Fibroblast of skin of abdomen (primary cell): Measurements from ENCODE around the gene ENO1.
"Not testable (repeated sequence)": the region's sequence is repeated elsewhere in the genome, so short reads cannot be mapped to it uniquely, and the experiment has no call there.

Experiments used
- DNase-seq: peaks from one replicate; pipeline ENCODE4 v3.0.0-alpha.2; 2013

Gene ENO1

DNA sequence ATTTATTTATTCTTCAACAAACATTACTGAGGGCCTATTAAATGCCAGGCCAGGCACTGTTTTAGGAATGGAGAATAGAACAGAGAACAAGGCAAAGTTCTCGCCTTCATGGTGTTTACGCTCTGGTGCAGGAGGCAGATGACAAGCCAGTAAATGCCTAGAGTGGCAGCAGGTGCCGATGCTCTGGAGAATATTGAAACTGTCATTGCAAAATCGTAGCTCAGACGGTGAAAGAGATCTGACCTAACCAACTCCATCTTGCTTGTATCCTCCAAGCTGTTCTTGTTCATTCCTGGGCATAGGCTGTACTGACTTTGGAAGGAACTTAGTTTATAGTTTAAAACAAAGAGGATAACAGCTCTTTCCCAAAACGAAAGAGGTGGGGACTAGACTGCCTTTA lies 13.5 kb upstream of the ENO1 start:
- DNase-seq = no peak

DNA sequence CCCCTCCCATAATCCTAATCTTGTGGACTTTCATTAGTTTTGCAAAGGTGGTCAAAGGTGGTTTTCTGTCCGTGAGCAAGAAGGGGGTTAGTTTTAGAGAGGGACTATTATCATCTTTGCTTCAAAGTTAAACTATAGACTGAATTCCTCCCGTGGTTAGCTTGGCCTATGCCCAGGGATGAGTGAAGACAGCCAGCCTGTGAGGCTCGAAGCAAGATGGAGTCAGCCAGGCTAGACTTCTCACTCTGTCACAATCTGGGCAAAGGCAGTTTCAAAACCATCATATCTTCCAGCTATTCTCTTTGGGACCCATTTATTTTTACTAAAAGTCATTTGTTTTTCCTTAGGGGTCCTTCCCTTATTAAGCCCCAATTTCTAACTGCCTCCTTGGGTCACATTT lies 12.9 kb upstream of the ENO1 start:
- DNase-seq = peak; percentile 47

- DNase-seq = peak; percentile 77
Observed at GRCh38 chr1:8889925-8890785, 11.7 kb upstream of the ENO1 start.

GRCh38 chr1:8889103-8889846 lies 10.8 kb upstream of the ENO1 start:
- DNase-seq = no peak

DNA sequence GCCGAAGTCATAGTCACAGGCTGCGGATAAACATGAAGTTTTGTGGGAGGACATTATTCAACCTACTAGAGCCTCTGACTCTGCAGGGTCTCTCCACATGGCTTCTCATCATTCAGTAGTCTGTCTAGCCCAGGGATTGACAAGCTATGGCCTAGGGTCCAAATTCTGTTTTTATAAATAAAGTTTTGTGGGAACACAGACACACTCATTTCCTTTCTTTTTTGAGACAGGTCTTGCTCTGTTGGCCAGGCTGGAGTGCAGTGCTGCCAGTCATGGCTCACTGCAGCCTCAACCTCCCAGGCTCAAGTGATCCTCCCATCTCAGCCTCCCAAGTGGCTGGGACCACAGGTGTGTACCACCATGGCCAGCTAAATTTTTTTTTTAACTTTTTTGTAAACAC lies 8.1 kb upstream of the ENO1 start:
- DNase-seq = no peak

- DNase-seq = not testable (repeated sequence)
Observed at GRCh38 chr1:8886031-8886524, 7.6 kb upstream of the ENO1 start.

- DNase-seq = not testable (repeated sequence)
Observed at GRCh38 chr1:8884105-8884504, 5.6 kb upstream of the ENO1 start.

DNA sequence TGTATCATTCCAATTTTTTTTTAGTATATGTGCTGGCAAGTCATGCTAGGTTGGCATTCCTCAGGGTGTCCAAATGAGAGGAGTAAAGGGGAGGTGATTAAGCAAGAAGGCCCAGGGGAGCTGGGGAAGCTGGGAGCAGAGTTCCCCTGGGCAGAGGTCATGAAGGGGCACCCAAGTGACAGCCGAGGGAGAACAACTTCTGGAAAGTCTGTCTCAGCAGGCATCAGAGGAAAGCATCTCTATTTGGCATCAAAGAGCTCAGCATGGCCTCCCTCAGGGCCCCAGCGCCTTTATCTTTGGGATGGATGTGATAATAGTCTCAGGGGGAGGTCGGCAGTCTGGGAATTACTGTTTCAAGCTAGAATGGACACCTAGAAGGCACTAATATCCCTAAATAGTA lies 5.0 kb upstream of the ENO1 start:
- DNase-seq = no peak

GRCh38 chr1:8879922-8880676 lies 1.6 kb upstream of the ENO1 start:
- peak; percentile 97 for DNase-seq

DNA sequence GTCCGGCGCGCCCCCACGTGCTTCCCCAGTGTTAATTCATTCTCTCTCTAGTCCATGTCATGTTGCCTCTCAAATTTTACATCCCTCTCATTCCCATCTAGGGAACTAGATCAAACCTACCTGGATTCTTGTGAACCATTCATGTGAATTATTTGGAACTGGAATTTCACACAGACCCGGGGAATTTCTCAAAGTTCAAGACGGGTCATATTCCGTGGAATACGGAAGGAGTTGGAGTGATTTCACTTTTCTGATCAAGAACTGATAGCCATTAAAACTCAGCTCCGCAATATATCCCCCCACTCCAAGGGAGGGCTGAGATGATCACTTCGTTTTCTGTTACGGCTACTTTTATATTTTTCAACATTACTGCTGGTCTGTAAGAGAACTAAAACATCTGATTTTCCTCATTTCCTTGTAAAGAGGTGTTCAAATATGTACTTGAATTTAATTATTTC lies 1.0 kb upstream of the ENO1 start:
- no peak for DNase-seq

GRCh38 chr1:8878698-8879463 lies 395 bp upstream of the ENO1 start:
- DNase-seq = peak; percentile 97

- no peak for DNase-seq
Observed at GRCh38 chr1:8876087-8876486, 2.4 kb downstream of the ENO1 start.

- no peak for DNase-seq
Observed at GRCh38 chr1:8875216-8875861, 3.1 kb downstream of the ENO1 start.

GRCh38 chr1:8874230-8875201 lies 4.0 kb downstream of the ENO1 start:
- peak; percentile 45 for DNase-seq

DNA sequence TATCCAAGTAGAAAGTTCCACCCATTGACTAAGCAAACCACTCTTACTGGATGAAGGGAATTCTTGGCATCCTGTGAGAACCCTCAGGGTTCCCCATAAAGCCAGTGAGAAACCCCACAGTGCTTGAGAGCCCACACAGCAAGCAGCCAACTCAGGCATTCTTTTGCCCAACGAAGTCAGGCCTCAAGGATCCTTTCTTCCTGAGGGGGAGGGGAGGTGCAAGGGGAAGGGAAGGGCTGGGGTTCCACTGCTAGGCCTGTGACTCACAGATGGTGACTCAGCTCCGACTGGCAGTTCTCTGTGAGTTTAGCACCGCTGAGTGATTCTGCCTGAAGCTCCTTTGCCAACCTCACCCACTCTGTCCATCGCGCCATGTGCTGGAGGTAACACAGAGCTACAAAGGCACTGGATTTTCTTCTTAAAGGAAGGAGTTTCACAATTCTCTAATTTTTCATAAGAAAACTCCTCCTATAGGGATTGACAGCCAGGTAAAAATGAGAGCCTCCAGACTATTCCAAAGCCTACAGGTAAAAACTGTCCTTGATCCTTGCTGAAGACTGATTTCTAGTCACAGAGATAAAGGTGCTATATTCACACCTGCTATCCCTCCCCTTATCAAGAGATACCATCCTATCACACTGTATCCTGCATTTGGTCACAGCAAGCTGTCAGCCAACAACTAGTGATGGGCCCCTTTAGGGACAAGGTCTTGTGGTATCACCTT lies 4.8 kb downstream of the ENO1 start:
- DNase-seq = peak; percentile 98

DNA sequence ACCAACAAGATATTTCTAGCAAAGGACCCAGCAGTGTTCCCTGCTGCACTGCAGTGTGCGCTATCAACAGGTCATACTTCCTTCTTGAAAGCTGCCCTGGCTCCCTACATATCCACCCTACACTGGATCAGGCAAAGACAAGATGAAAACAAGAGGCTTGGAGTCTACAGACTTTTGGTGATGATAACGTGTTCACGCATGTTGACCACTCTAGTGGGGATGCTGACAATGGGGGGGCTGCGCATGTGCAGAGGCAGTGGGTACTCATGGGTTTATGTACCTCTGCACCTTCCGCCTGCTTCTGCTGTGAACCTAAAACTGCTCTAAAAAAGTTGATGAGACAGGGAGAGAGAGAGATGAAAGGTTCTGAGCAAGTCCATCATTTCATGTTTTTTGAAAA lies 5.5 kb downstream of the ENO1 start:
- DNase-seq = no peak

GRCh38 chr1:8871965-8872399 lies 6.5 kb downstream of the ENO1 start:
- DNase-seq = peak; percentile 53

DNA sequence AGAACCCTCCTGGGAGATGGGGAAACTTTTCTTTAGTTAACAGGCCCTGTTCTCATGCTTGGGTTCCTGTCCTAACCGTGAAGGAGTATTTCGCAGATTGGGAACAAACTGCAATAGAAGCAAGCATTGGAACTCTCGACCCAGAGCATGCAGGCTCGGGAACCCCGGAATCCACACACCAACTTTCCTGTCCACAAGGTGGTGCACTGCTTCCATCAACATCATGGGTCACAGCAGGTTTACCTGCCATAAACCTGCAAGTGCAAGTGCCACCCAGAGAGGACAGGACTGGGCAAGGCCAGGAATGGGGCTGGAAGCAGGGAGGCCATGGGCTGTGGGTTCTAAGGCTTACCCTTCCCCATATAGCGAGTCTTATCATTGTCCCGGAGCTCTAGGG lies 6.9 kb downstream of the ENO1 start:
- no peak for DNase-seq
